GM18868 (cell line): ENCODE results near the gene HSPG2.

ENCODE experiments used
- ATAC-seq: cut with Tn5 transposase; IDR thresholded peaks from one replicate; pipeline ENCODE4 v1.9.1; 2021; ENCODE audit warnings: mild to moderate bottlenecking, moderate library complexity; ENCODE audit not compliant: unreplicated experiment

Gene HSPG2

GRCh38 chr1:21849909-21850576, 87.1 kb downstream of the HSPG2 start:
- no peak for ATAC-seq

- ATAC-seq: no peak
Measured at GRCh38 chr1:21848524-21849174, 88.5 kb downstream of the HSPG2 start.

GRCh38 chr1:21847223-21848205, 89.6 kb downstream of the HSPG2 start:
- ATAC-seq: no peak

- ATAC-seq: no peak
Measured at GRCh38 chr1:21845646-21846641, 91.2 kb downstream of the HSPG2 start.

- no peak for ATAC-seq
Measured at GRCh38 chr1:21843996-21844395, 93.1 kb downstream of the HSPG2 start.

GRCh38 chr1:21843208-21843607, 93.9 kb downstream of the HSPG2 start:
- no peak for ATAC-seq

GRCh38 chr1:21842606-21843162, 94.4 kb downstream of the HSPG2 start:
- no peak for ATAC-seq

GRCh38 chr1:21841852-21842466, 95.2 kb downstream of the HSPG2 start:
- no peak for ATAC-seq

- ATAC-seq: no peak
Measured at GRCh38 chr1:21840981-21841380, 96.1 kb downstream of the HSPG2 start.

- ATAC-seq: no peak
Measured at GRCh38 chr1:21839337-21840037, 97.6 kb downstream of the HSPG2 start.

GRCh38 chr1:21838359-21839157, 98.6 kb downstream of the HSPG2 start:
- no peak for ATAC-seq

GRCh38 chr1:21837476-21837875, 99.6 kb downstream of the HSPG2 start:
- ATAC-seq: no peak

- no peak for ATAC-seq
Measured at GRCh38 chr1:21836729-21837128, 100.4 kb downstream of the HSPG2 start.

GRCh38 chr1:21836010-21836409, 101.1 kb downstream of the HSPG2 start:
- no peak for ATAC-seq

- no peak for ATAC-seq
Measured at GRCh38 chr1:21834666-21835065, 102.4 kb downstream of the HSPG2 start.

- no peak for ATAC-seq
Measured at GRCh38 chr1:21834094-21834493, 103.0 kb downstream of the HSPG2 start.

- no peak for ATAC-seq
Measured at GRCh38 chr1:21833392-21833976, 103.6 kb downstream of the HSPG2 start.

- no peak for ATAC-seq
Measured at GRCh38 chr1:21831454-21831970, 105.6 kb downstream of the HSPG2 start.
